ENCODE measurements around the gene DGUOK.
A peak's percentile ranks its signal among the peaks of the same experiment; 100 is the strongest.

The DGUOK gene

DNA sequence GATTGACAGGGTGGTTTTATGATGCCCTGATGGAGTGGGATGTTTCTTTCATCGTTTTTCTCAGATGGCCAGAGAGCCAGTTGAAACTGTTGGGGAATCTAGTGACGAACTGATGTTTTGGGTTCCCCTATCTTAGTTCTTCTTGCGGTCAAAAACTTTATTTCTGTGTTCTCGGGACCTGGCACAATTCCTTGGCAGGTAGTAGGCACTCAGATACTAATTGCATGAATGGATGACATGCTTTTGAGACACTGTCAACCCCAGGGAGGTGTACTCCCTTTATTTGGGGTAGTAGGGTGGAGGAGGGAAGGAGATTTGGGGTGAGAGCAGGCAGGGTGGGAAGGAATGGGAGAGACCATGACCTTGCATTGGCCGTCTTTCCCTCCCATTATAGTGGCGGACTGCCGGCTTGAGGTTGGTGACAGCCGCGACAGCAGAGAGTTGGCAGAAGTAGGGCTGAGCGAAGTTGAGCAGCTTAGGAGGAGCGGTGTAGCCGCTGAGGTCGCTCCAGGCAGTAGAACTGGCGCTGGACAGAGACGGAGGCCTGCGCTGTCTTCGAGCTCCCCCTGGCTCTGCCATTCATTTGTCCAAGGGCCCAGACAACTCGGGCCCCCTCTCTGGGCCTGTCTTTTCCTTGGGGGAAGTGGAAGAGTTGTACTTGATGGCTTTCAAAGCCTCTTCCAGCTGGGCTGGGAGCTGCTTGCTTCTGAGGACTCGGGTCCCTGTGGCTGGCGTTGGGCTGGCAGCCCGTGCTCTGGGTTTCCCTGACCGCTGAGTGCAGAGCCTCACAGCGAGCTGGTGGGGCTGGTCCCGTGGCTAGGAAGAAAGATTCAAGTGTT is 60.6 kb downstream of the DGUOK start:
- in situ Hi-C loops (cut with MboI; ENCODE audit: low pct_unique_long_range_greater_than_20kb, low sequenced_read_pairs, unreplicated experiment) = no loop called here
- DNase-seq (ENCODE audit: low spot score) = no peak

DNA sequence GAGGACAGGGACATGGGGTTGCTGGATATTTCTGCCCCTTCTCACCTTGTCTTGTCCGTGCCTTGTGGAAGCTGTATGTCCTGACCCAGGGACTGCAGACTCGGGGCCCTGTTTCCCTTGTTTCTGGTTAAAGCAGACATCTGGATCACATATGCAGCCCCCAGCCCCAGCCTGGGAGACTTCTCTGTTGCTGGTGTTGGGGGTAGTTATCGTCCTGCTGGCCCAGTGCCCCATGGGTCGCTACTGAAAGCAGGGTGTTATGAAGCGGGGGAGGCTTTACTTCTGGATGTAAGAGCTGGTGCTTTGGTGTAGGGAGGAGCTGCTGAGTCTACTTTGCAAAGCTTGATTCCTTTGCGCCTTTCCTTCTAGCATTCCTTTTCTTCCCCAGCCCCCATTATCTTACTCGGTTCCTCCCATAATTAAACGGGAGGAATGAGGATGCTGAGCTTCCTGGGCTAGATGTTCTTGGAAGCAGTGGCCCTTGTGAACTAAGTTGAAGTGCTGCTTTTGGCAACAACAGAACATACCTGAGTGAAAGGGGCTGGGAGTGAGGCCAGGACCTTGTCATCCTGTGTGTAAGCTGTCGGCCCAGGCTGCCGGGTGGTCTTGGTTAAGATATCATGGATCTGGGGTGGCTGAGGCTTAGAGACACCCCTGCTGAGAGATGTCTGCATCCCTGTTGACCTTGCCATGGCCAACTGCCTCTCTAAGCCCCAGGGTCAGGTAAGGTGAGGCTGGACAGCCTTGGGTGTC is 61.4 kb downstream of the DGUOK start:
- TF ChIP-seq, protein P1, sequence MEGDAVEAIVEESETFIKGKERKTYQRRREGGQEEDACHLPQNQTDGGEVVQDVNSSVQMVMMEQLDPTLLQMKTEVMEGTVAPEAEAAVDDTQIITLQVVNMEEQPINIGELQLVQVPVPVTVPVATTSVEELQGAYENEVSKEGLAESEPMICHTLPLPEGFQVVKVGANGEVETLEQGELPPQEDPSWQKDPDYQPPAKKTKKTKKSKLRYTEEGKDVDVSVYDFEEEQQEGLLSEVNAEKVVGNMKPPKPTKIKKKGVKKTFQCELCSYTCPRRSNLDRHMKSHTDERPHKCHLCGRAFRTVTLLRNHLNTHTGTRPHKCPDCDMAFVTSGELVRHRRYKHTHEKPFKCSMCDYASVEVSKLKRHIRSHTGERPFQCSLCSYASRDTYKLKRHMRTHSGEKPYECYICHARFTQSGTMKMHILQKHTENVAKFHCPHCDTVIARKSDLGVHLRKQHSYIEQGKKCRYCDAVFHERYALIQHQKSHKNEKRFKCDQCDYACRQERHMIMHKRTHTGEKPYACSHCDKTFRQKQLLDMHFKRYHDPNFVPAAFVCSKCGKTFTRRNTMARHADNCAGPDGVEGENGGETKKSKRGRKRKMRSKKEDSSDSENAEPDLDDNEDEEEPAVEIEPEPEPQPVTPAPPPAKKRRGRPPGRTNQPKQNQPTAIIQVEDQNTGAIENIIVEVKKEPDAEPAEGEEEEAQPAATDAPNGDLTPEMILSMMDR (IDR thresholded peaks at IDR 0.05; ENCODE audit: extremely low read depth, insufficient read depth, missing control alignments) = no peak
- no peak for DNase-seq (ENCODE audit: low spot score)
- in situ Hi-C loops (cut with MboI; ENCODE audit: low pct_unique_long_range_greater_than_20kb, low sequenced_read_pairs, unreplicated experiment) = no loop called here

More for the DNA sequence above, 60.6 kb downstream of the DGUOK start:
- TF ChIP-seq, protein P1 (IDR thresholded peaks at IDR 0.05; ENCODE audit: extremely low read depth, insufficient read depth, missing control alignments) = peak; percentile 38

DNA sequence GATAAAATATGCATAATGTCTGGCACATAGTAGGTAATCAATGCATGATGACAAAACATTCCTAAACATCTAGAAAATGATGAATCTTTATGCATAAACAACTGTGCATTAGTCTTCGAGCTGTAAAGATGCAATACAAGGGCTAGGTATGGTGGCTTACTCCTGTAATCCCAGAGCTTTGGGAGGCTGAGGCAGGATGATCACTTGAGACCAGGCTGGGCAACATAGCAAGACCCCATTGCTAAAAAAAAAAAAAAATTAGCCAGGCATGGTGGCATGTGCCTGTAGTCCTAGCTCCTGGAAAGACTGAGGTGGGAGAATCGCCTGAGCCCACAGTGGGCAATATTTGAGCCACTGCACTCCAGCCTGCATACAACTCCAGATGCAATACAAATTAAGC is 63.3 kb downstream of the DGUOK start:
- in situ Hi-C loops (cut with MboI; ENCODE audit: low pct_unique_long_range_greater_than_20kb, low sequenced_read_pairs, unreplicated experiment) = no loop called here
- DNase-seq (ENCODE audit: low spot score) = no peak
- TF ChIP-seq, protein P1 (IDR thresholded peaks at IDR 0.05; ENCODE audit: extremely low read depth, insufficient read depth, missing control alignments) = no peak

DNA sequence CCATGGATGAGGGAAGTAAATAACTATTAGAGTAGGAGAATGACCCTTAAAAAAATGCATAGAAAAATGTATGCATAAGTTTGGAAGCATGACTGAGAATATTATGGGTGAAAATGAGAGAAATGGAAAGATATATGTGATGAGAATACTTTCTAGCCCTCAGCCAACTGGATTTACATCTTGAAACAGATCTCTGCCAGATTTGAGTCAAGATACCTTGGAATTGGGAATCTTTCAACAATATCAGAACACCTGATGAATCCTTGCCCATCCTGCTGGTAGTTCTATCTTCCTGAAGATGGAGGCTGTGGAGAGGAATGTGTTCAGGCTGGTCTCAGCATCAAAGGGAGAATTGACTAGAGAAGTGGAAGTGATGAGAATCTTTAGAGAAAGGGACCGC is 63.9 kb downstream of the DGUOK start:
- TF ChIP-seq, protein P1 (IDR thresholded peaks at IDR 0.05; ENCODE audit: extremely low read depth, insufficient read depth, missing control alignments) = no peak
- DNase-seq (ENCODE audit: low spot score) = no peak
- in situ Hi-C loops (cut with MboI; ENCODE audit: low pct_unique_long_range_greater_than_20kb, low sequenced_read_pairs, unreplicated experiment) = no loop called here

DNA sequence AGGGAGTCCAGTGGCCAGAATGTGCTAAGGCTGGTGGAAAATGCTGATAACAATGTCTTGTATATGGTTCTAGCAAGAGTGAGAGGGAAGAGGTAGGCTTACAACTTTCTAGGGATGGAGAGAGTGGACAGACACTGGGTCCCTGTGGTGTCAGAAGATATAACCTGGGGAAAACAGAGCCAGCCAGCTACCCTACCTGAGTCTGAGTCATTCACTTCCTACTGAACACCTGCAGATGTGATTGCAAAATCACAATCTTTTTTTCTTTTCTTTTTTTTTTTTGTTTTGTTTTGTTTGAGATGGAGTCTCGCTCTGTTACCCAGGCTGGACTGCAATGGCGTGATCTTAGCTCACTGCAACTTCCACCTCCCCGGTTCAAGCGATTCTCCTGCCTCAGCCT is 65.4 kb downstream of the DGUOK start:
- in situ Hi-C loops (cut with MboI; ENCODE audit: low pct_unique_long_range_greater_than_20kb, low sequenced_read_pairs, unreplicated experiment) = no loop called here
- TF ChIP-seq, protein P1 (IDR thresholded peaks at IDR 0.05; ENCODE audit: extremely low read depth, insufficient read depth, missing control alignments) = no peak
- no peak for DNase-seq (ENCODE audit: low spot score)

DNA sequence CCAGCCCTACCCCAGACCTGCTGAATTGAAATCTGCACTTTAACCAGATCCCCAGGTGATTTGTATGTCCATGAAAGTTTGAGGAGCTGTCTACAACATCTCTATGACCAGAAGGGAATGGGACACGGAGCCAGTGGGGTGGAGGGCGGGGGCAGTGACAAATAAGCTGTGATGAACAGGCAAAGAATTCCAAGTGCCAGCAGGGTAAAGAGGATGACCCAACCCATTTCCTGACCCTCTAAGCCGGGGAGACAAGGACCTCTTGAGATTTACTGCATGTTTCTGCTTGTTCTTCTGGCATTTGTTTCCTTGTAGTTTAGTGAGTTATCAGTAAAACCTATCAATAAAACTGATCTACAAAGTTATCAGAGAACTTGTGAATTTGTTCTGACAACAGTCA is 66.7 kb downstream of the DGUOK start:
- DNase-seq (ENCODE audit: low spot score) = no peak
- in situ Hi-C loops (cut with MboI; ENCODE audit: low pct_unique_long_range_greater_than_20kb, low sequenced_read_pairs, unreplicated experiment) = no loop called here
- TF ChIP-seq, protein P1 (IDR thresholded peaks at IDR 0.05; ENCODE audit: extremely low read depth, insufficient read depth, missing control alignments) = no peak

All from GM13977 (cell line).